Neutrophil (primary cell): Measurements from ENCODE around the gene CEP41.

Experiments
- H3K27ac ChIP-seq: fragments of 200-600 bp; sonication (generic); 2 replicates; pipeline ENCODE4 v1.5.1; 2016; ENCODE audit warnings: mild to moderate bottlenecking, moderate library complexity
- H3K27me3 ChIP-seq: fragments of 200-600 bp; sonication (generic); 2 replicates; pipeline ENCODE4 v1.6.0; 2016; ENCODE audit warnings: mild to moderate bottlenecking
- H3K36me3 ChIP-seq: fragments of 200-600 bp; sonication (generic); 2 replicates; pipeline ENCODE4 v1.5.1; 2017
- H3K4me1 ChIP-seq, 2 experiments: fragments of 200-600 bp in 1 of 2; sonication (generic) in 1 of 2; 1 replicate in 1 of 2; 2 replicates in 1 of 2; pipeline versions ENCODE4 v1.5.1 to v1.6.1; 2013 to 2016; ENCODE audit warnings: low read depth in 1 of 2, low read length in 1 of 2, mild to moderate bottlenecking in 1 of 2, moderate library complexity in 1 of 2; ENCODE audit not compliant: control insufficient read depth in 1 of 2, insufficient read depth in 1 of 2
- H3K4me3 ChIP-seq, 2 experiments: fragments of 200-600 bp in 1 of 2; sonication (generic) in 1 of 2; 1 replicate in 1 of 2; 2 replicates in 1 of 2; pipeline ENCODE4 v1.5.1; 2013 to 2016; ENCODE audit warnings: low read depth in 1 of 2, low read length in 1 of 2, mild to moderate bottlenecking in 1 of 2, moderate library complexity in 1 of 2
- H3K9me3 ChIP-seq: fragments of 200-600 bp; sonication (generic); 2 replicates; pipeline ENCODE4 v1.5.1; 2016
- TF ChIP-seq, protein P1 (sequence below): fragments of 200-600 bp; sonication (generic); IDR thresholded peaks from 2 replicates; pipeline ENCODE4 v1.5.1; 2016; ENCODE audit warnings: antibody characterized with exemption

CEP41 gene

DNA sequence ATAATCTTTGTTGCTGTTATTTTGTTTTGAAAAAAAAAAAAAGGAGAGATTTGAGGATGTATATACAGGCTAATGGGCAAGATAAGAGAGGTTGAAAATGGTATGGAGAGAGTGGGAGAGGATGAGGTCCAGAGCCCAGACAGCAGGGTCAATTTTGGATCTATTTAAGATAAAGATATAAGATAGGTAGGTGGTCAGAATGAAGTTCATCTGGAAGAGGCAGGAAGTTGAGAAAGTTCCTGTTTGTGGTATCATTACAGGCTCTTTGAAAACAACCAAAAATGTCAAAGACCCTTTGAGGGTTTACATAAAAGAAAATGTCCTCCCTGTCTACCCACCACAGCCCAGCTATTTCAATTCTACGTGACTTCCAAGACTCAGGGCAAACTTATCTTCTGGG lies 7.5 kb downstream of the CEP41 start:
- Histone ChIP-seq H3K4me1 (peaks cover 19 to 30% of the 10 kb centered on the region in 2 experiments), H3K4me3 (no peak overlapping the region), H3K27ac (no peak overlapping the region), H3K36me3 (no peaks in the 10 kb centered on the region), H3K27me3 (no peaks in the 10 kb centered on the region), H3K9me3 (no peaks in the 10 kb centered on the region)
- TF ChIP-seq, protein P1, sequence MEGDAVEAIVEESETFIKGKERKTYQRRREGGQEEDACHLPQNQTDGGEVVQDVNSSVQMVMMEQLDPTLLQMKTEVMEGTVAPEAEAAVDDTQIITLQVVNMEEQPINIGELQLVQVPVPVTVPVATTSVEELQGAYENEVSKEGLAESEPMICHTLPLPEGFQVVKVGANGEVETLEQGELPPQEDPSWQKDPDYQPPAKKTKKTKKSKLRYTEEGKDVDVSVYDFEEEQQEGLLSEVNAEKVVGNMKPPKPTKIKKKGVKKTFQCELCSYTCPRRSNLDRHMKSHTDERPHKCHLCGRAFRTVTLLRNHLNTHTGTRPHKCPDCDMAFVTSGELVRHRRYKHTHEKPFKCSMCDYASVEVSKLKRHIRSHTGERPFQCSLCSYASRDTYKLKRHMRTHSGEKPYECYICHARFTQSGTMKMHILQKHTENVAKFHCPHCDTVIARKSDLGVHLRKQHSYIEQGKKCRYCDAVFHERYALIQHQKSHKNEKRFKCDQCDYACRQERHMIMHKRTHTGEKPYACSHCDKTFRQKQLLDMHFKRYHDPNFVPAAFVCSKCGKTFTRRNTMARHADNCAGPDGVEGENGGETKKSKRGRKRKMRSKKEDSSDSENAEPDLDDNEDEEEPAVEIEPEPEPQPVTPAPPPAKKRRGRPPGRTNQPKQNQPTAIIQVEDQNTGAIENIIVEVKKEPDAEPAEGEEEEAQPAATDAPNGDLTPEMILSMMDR = no peak

DNA sequence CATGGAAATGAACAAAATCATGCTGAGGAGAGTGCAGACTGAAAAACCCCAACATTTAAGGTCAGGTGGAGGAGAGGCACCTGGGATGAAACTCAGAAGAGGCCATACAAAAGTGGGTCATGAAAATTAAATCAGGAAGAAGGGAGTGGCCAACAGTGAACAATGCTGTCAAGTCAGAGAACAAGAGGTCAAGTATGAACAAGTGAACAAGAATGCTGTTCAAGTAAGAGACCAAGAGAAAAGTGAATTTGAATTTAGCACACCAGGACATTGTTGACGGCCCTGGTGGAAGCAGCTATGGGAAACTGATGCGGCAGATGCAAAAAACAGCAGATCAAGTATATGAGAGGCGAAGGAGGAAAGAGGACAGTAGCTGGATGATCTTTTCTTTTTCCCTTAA lies 7.9 kb downstream of the CEP41 start:
- Histone ChIP-seq H3K27ac (no peak overlapping the region), H3K36me3 (no peaks in the 10 kb centered on the region), H3K27me3 (no peaks in the 10 kb centered on the region), H3K9me3 (no peaks in the 10 kb centered on the region), H3K4me3 (no peak overlapping the region), H3K4me1 (peaks cover 19 to 30% of the 10 kb centered on the region in 2 experiments)
- TF ChIP-seq, protein P1 = no peak

GRCh38 chr7:130430841-130431666 lies 9.8 kb downstream of the CEP41 start:
- Histone ChIP-seq H3K27me3 (no peaks in the 10 kb centered on the region), H3K27ac (no peak overlapping the region), H3K4me1 (peaks cover 19 to 30% of the 10 kb centered on the region in 2 experiments), H3K9me3 (no peaks in the 10 kb centered on the region), H3K36me3 (no peaks in the 10 kb centered on the region), H3K4me3 (no peak overlapping the region)
- TF ChIP-seq, protein P1 = no peak

DNA sequence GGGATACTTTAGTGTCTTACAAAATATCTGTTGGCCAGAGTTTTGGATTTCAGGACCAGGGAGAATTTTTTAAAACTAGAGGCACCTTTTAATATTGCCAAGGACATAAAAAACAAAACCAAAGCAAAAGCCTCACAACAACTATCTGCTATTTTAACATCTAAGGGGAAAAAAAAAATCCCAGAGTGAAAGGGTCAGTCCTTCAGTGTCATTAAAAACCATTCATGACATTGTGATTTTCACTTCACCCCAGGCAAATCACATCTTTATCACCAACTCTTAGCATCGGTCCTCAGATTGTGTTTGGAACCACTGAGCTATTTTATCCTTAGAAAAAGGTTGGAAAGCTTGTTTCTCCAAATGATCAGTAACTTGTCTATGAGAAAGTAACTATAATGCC lies 10.7 kb downstream of the CEP41 start:
- Histone ChIP-seq H3K9me3 (no peaks in the 10 kb centered on the region), H3K36me3 (no peaks in the 10 kb centered on the region), H3K4me1 (peaks cover 19 to 30% of the 10 kb centered on the region in 2 experiments), H3K27me3 (no peaks in the 10 kb centered on the region), H3K27ac (no peak overlapping the region), H3K4me3 (no peak overlapping the region)
- TF ChIP-seq, protein P1 = no peak

DNA sequence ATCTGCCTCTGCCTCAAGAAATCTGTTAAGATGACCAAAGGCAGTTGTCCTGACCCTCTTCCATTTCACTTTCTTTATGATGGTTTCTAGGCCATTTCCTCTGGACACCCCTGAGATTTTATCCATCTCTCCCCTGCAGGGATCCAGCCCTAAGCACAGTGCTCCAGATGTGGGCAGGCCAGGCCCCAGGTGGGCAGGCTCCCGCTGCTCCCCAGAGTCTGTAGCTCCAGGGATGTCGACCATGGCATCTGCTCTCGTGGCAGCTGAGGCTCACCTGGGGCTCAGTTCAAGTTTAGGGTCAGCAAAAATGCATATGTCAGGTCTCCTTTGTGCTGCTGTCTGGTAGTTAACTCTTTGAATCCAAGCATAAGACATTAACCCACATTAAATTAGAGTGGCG lies 11.8 kb downstream of the CEP41 start:
- no peaks in the 10 kb centered on the region for H3K9me3 ChIP-seq
- H3K4me1 ChIP-seq = peaks cover 19 to 30% of the 10 kb centered on the region in 2 experiments
- H3K27ac ChIP-seq = no peak overlapping the region
- TF ChIP-seq, protein P1 = no peak
- no peaks in the 10 kb centered on the region for H3K36me3 ChIP-seq
- no peaks in the 10 kb centered on the region for H3K27me3 ChIP-seq
- H3K4me3 ChIP-seq = no peak overlapping the region
